ENCODE data around the gene HOXA3.

- no peak for TF ChIP-seq RAD21 (IDR thresholded peaks at IDR 0.05; ENCODE audit: insufficient read depth, low read depth, low read length)
- TF ChIP-seq CTCF (IDR thresholded peaks at IDR 0.05 in 2 of 3, conservative IDR thresholded peaks at IDR 0.05 in 1 of 3; ENCODE audit: control insufficient read depth in 2 of 3, extremely low read depth in 1 of 3, insufficient read depth in 1 of 3, low read depth in 3 of 3, low read length in 3 of 3), result no peak
- TF ChIP-seq ESRRA (IDR thresholded peaks at IDR 0.05; ENCODE audit: low read length), result no peak
- TF ChIP-seq NR2F1 (conservative IDR thresholded peaks at IDR 0.05), result no peak
- no peak for TF ChIP-seq RFX5 (IDR thresholded peaks at IDR 0.05; ENCODE audit: low read depth, low read length)
- TF ChIP-seq SP1 (IDR thresholded peaks at IDR 0.05; ENCODE audit: low read depth, low read length), result no peak
- TF ChIP-seq CBX3 (IDR thresholded peaks at IDR 0.05; ENCODE audit: borderline replicate concordance, low read depth), result no peak
- TF ChIP-seq EZH2 (IDR thresholded peaks at IDR 0.05; ENCODE audit: borderline replicate concordance, control insufficient read depth, low read depth, low read length), result no peak
- no peak for TF ChIP-seq ZNF274 (IDR thresholded peaks at IDR 0.05; ENCODE audit: insufficient read depth, insufficient read length)
Observed at GRCh38 chr7:27064159-27064558, 88.2 kb downstream of the HOXA3 start.

Data from GM12878 (cell line).